Liver (tissue), 9 donors: ENCODE measurements around the gene MYOM3. TPM values are rescaled to one million over a fixed set of nuclear protein-coding genes. Genes with fewer than 3 reads are reported as not detected.

ENCODE experiments used
- DNase-seq: peaks from one replicate; pipeline ENCODE4 v3.0.0-alpha.2; 2017; ENCODE audit warnings: low spot score
- H3K27ac ChIP-seq, 2 donors: one replicate each; pipeline ENCODE4 v1.7.0; 2013; ENCODE audit warnings: inconsistent platforms in 2 of 2, low read length in 2 of 2, control low read depth in 1 of 2, low read depth in 1 of 2, mild to moderate bottlenecking in 1 of 2
- H3K27me3 ChIP-seq, 4 donors: one replicate each; pipeline versions ENCODE4 v1.6.1 to v1.7.0; 2013; ENCODE audit warnings: low read length in 3 of 4, inconsistent platforms in 1 of 4, mild to moderate bottlenecking in 1 of 4, moderate library complexity in 1 of 4; ENCODE audit not compliant: control insufficient read depth in 4 of 4, insufficient read depth in 4 of 4
- H3K36me3 ChIP-seq, 4 donors: one replicate each; pipeline versions ENCODE4 v1.6.1 to v1.7.0; 2013; ENCODE audit warnings: low read length in 3 of 4, mild to moderate bottlenecking in 3 of 4, low read depth in 1 of 4, moderate library complexity in 1 of 4; ENCODE audit not compliant: control insufficient read depth in 4 of 4, insufficient read depth in 3 of 4
- H3K4me1 ChIP-seq, 4 donors: one replicate each; pipeline versions ENCODE4 v1.6.1 to v1.7.0; 2013; ENCODE audit warnings: low read length in 3 of 4, mild to moderate bottlenecking in 3 of 4, moderate library complexity in 1 of 4; ENCODE audit not compliant: control insufficient read depth in 4 of 4, insufficient read depth in 4 of 4
- H3K4me3 ChIP-seq, 3 donors: one replicate each; pipeline versions ENCODE4 v1.6.1 to v1.7.0; 2013; ENCODE audit warnings: low read length in 3 of 3, control low read depth in 1 of 3, low read depth in 1 of 3, mild to moderate bottlenecking in 1 of 3
- H3K9ac ChIP-seq, 2 donors: one replicate each; pipeline ENCODE4 v1.7.0; 2013; ENCODE audit warnings: low read length in 2 of 2, mild to moderate bottlenecking in 2 of 2, moderate library complexity in 2 of 2, control low read depth in 1 of 2, low read depth in 1 of 2
- H3K9me3 ChIP-seq, 4 donors: one replicate each; pipeline versions ENCODE4 v1.6.1 to v1.7.0; 2013; ENCODE audit warnings: low read length in 3 of 4; ENCODE audit not compliant: control insufficient read depth in 4 of 4
- EGR1 ChIP-seq, 2 donors: IDR thresholded peaks; 2 replicates each; pipeline ENCODE4 v1.6.1; 2016 to 2018; ENCODE audit warnings: antibody characterized with exemption in 2 of 2, low read depth in 2 of 2
- FOXA2 ChIP-seq: IDR thresholded peaks from 2 replicates; pipeline ENCODE4 v1.6.1; 2016; ENCODE audit warnings: antibody characterized with exemption
- GABPA ChIP-seq, 2 donors: IDR thresholded peaks in 1 of 2; conservative IDR thresholded peaks in 1 of 2; 2 replicates each; pipeline ENCODE4 v1.6.1; 2016; ENCODE audit warnings: antibody characterized with exemption in 2 of 2, mild to moderate bottlenecking in 1 of 2, moderate library complexity in 1 of 2
- HNF4A ChIP-seq, 2 donors: conservative IDR thresholded peaks; 2 replicates each; pipeline ENCODE4 v1.6.1; 2016; ENCODE audit warnings: antibody characterized with exemption in 2 of 2, mild to moderate bottlenecking in 2 of 2
- HNF4G ChIP-seq: IDR thresholded peaks from 2 replicates; pipeline ENCODE4 v1.6.1; 2016; ENCODE audit warnings: antibody characterized with exemption
- JUND ChIP-seq, 2 donors: IDR thresholded peaks; 2 replicates each; pipeline ENCODE4 v1.6.1; 2016; ENCODE audit warnings: antibody characterized with exemption in 2 of 2
- NR2F2 ChIP-seq: IDR thresholded peaks from 2 replicates; pipeline ENCODE4 v1.6.1; 2016; ENCODE audit warnings: antibody characterized with exemption
- YY1 ChIP-seq: IDR thresholded peaks from 2 replicates; pipeline ENCODE4 v1.6.1; 2016; ENCODE audit warnings: antibody characterized with exemption, mild to moderate bottlenecking
- WGBS: extraction: QIAGEN DNeasy Blood & Tissue Kit; methylation state at CpG from one replicate; pipeline ENCODE4 v1.1.7; 2013; 5-methylcytosine and 5-hydroxymethylcytosine counted together
- polyA plus RNA-seq, 2 donors: library from polyadenylated mRNA; stranded (reverse) in 1 of 2; unstranded in 1 of 2; fragments of 200-250 nt in 1 of 2; fragments of >200 nt in 1 of 2; fragmentation: Nextera tagmentation in 1 of 2; extraction: Ambion mirVana in 1 of 2; gene quantifications; one replicate each; pipeline versions ENCODE4 v1.2.1 to v1.2.3, GENCODE V29; 2013 to 2015
- total RNA-seq, 2 donors: library from RNA; depleted of rRNA; stranded (reverse); fragments of >200 nt; gene quantifications; one replicate each; pipeline ENCODE4 v1.2.3, GENCODE V29; 2014
- TF ChIP-seq, protein P1 (sequence below): fragments of 150-350 bp; IDR thresholded peaks from 2 replicates; pipeline ENCODE4 v1.5.1; 2017; ENCODE audit warnings: improper control_type of control experiment, low read depth, low read length; ENCODE audit not compliant: missing input control
- TF ChIP-seq, protein P2 (sequence below): IDR thresholded peaks from 2 replicates; pipeline ENCODE4 v1.6.1; 2016; ENCODE audit warnings: antibody characterized with exemption
- TF ChIP-seq, protein P3 (sequence below): IDR thresholded peaks from 2 replicates; pipeline ENCODE4 v1.6.1; 2016; ENCODE audit warnings: antibody characterized with exemption
- TF ChIP-seq, protein P4 (sequence below): IDR thresholded peaks from 2 replicates; pipeline ENCODE4 v1.6.1; 2016; ENCODE audit warnings: antibody characterized with exemption, mild to moderate bottlenecking
- donor health status: healthy.
- donor health status: healthy.
- donor health status: healthy.
- donor health status: healthy.
- donor health status: healthy.

The MYOM3 gene
- total and polyA plus RNA-seq, 4 donors, result 0.01 to 0.17 (median 0.05) TPM; not detected in 1

DNA sequence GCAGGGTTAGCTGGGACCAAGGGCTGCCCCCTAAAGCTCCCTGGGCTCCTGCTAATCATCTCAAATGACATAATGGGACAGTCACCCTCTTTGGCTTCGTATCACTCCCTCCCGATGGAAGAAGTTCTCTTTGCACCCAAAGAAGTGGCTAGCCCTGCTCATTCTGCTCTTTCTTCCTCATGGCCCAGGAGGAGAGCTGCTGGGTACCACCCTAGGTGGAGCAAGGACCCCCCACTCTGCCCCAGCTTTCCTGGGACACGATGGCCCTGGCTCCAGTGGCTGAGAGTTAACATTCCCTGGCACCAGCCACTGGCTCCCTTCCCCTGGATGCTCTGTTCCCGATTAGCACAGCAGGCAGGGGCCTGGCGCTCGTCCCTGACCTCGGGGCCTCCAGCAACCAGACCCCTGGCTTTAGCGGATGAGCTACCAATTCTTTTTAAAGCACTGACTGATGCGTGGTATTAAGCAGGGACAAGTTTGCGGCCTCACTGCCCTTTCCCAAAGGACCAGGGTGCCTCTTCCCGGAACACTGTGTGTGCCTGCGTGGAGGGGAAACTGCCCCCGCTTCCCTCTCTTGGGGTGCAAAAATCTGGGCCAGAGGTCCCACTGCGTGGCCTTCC is 1.2 kb downstream of the MYOM3 start:
- Histone ChIP-seq H3K4me1 (no peaks in the 10 kb centered on the region), H3K9me3 (no peaks in the 10 kb centered on the region), H3K27ac (no peak overlapping the region), H3K27me3 (no peaks in the 10 kb centered on the region), H3K9ac (no peak overlapping the region), H3K4me3 (no peak overlapping the region), H3K36me3 (no peaks in the 10 kb centered on the region)
- 76% methylated on average over 14 of the region's 14 CpGs for WGBS
- DNase-seq, result no peak
- TF ChIP-seq, protein P1, sequence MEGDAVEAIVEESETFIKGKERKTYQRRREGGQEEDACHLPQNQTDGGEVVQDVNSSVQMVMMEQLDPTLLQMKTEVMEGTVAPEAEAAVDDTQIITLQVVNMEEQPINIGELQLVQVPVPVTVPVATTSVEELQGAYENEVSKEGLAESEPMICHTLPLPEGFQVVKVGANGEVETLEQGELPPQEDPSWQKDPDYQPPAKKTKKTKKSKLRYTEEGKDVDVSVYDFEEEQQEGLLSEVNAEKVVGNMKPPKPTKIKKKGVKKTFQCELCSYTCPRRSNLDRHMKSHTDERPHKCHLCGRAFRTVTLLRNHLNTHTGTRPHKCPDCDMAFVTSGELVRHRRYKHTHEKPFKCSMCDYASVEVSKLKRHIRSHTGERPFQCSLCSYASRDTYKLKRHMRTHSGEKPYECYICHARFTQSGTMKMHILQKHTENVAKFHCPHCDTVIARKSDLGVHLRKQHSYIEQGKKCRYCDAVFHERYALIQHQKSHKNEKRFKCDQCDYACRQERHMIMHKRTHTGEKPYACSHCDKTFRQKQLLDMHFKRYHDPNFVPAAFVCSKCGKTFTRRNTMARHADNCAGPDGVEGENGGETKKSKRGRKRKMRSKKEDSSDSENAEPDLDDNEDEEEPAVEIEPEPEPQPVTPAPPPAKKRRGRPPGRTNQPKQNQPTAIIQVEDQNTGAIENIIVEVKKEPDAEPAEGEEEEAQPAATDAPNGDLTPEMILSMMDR, result no peak
- TF ChIP-seq, protein P2, sequence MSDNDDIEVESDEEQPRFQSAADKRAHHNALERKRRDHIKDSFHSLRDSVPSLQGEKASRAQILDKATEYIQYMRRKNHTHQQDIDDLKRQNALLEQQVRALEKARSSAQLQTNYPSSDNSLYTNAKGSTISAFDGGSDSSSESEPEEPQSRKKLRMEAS, result no peak
- no peak for TF ChIP-seq JUND (IDR thresholded peaks at IDR 0.05)
- TF ChIP-seq, protein P3, sequence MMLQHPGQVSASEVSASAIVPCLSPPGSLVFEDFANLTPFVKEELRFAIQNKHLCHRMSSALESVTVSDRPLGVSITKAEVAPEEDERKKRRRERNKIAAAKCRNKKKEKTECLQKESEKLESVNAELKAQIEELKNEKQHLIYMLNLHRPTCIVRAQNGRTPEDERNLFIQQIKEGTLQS, result no peak
- TF ChIP-seq, protein P4, sequence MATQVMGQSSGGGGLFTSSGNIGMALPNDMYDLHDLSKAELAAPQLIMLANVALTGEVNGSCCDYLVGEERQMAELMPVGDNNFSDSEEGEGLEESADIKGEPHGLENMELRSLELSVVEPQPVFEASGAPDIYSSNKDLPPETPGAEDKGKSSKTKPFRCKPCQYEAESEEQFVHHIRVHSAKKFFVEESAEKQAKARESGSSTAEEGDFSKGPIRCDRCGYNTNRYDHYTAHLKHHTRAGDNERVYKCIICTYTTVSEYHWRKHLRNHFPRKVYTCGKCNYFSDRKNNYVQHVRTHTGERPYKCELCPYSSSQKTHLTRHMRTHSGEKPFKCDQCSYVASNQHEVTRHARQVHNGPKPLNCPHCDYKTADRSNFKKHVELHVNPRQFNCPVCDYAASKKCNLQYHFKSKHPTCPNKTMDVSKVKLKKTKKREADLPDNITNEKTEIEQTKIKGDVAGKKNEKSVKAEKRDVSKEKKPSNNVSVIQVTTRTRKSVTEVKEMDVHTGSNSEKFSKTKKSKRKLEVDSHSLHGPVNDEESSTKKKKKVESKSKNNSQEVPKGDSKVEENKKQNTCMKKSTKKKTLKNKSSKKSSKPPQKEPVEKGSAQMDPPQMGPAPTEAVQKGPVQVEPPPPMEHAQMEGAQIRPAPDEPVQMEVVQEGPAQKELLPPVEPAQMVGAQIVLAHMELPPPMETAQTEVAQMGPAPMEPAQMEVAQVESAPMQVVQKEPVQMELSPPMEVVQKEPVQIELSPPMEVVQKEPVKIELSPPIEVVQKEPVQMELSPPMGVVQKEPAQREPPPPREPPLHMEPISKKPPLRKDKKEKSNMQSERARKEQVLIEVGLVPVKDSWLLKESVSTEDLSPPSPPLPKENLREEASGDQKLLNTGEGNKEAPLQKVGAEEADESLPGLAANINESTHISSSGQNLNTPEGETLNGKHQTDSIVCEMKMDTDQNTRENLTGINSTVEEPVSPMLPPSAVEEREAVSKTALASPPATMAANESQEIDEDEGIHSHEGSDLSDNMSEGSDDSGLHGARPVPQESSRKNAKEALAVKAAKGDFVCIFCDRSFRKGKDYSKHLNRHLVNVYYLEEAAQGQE, result no peak
- TF ChIP-seq HNF4G, result no peak
- no peak for TF ChIP-seq FOXA2
- TF ChIP-seq EGR1 (IDR thresholded peaks at IDR 0.05; ENCODE audit: low read depth in 2 of 2), result no peak

DNA sequence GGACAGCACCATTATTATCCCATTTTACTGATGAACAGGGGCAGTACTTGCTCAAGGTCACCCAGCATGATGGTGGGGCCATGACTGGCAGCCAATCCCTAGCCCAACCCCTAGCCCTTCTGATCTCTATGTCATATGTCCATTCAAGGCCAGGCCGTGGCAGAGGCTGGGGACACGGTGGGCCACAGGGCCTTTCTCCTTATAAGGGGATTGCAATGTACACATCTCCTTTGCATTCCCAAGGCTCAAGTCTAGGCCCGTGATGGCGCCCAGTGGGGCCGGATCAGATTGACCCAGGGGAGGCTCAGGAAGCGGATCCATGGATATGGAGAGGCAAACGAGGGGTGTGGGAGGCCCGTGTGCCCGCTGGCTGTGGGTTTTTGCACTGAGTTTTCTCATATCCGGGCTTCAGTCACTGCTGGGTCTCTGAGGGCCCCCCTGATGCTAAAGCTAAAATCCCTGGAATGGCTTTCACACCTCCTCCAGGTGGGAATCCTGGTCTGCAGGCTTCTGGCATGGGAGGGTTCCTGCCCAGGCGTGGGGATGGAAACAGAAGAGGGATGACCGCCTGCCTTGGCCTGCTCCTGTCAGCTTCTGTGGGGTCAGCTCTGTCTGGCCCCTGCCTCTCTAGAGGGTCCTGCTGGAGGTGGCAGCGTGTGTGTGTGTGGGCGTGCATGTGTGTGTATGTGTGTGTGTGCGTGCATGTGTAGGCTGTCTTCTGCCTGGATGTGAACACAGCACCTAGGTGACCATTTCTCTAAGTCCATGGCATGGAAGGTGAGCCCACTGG is 2.1 kb downstream of the MYOM3 start:
- Histone ChIP-seq H3K27me3 (no peaks in the 10 kb centered on the region), H3K4me1 (no peaks in the 10 kb centered on the region), H3K9me3 (no peaks in the 10 kb centered on the region), H3K4me3 (no peak overlapping the region), H3K27ac (no peak overlapping the region), H3K9ac (no peak overlapping the region), H3K36me3 (no peaks in the 10 kb centered on the region)
- no peak for TF ChIP-seq GABPA (IDR thresholded peaks at IDR 0.05 in 1 of 2, conservative IDR thresholded peaks at IDR 0.05 in 1 of 2)
- TF ChIP-seq EGR1 (IDR thresholded peaks at IDR 0.05; ENCODE audit: low read depth in 2 of 2), result no peak
- TF ChIP-seq HNF4G, result no peak
- TF ChIP-seq HNF4A (conservative IDR thresholded peaks at IDR 0.05), result no peak
- no peak for TF ChIP-seq NR2F2
- no peak for TF ChIP-seq YY1
- WGBS, result 92% methylated on average over 15 of the region's 15 CpGs
- DNase-seq, result no peak
